Stimulated activated CD8-positive, alpha-beta memory T cell treated with anti-CD3 and anti-CD28 coated beads, Interleukin-2, amount 100 ng/mL, for 1 hour (primary cell): ENCODE data around the gene SNX30.
"Not testable (repeated sequence)": the region's sequence is repeated elsewhere in the genome, so short reads cannot be mapped to it uniquely, and the experiment has no call there.

Experiments used
- DNase-seq, 2 donors: peaks; one replicate each; pipeline ENCODE4 v3.0.0-alpha.2; 2020; ENCODE audit warnings: low read depth in 2 of 2

SNX30 gene, protein sequence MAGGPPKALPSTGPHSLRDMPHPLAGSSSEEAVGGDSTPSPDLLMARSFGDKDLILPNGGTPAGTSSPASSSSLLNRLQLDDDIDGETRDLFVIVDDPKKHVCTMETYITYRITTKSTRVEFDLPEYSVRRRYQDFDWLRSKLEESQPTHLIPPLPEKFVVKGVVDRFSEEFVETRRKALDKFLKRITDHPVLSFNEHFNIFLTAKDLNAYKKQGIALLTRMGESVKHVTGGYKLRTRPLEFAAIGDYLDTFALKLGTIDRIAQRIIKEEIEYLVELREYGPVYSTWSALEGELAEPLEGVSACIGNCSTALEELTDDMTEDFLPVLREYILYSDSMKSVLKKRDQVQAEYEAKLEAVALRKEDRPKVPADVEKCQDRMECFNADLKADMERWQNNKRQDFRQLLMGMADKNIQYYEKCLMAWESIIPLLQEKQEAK

DNA sequence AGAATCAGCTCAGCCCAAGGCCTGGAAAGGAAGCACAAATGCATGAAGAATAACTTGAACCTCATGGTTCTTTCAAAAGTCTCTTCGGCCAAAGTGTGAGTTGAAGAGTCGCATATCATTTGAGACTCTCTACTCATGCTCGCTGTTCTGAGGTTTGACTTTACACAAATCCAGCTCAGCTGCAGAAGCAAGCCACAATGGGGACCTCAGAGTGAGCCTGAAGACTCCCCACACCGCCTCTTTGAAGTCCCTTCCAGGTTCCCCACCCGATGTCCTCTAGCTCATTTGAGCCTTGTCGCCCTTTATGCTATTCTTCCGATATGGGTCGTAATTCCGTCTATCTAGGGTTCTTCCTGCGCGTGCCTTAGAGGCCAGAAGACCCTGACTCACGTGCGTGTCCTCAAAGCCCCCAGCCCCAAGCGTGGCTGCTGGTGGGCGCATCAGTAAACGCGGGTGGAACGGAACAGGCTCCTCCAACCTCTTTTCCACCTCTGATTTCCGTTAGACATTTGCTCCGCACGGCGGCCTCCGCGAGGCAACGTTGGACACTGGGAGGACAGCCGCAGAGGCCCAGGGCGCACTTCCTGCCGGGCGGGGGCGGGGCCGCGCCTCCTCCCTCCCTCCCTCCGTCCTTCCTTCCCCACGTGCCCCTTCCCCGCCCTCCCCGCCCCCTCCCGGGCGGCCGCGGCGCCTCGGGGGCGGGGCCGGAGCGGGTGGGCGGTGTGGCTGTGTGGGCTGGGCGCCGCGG is at the start of gene SNX30:
Gene SNX30 (plus strand): TSS at position 745 of the 748 bp plus-strand sequence. CDS start 242 bp downstream, outside the sequence.
- DNase-seq = peak; percentile 59 to 67

DNA sequence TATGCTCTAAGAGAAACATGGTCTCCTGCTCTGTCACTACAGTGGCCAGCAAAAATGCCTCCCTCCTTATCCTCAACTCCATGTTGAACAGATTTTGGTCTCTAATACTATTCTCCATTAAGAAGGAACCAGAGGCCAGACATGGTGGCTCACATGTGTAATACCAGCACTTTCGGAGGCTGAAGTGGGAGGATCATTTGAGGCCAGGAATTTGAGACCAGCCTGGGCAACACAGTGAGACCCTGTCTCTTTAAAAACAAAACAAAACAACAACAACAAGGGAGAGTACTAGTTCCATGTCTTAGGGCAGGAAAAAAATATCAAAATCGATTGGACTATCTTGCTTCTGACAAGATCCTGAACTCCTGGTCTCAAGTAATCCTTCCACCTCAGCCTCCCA is 47.3 kb upstream of the SNX30 start:
- no peak for DNase-seq

DNA sequence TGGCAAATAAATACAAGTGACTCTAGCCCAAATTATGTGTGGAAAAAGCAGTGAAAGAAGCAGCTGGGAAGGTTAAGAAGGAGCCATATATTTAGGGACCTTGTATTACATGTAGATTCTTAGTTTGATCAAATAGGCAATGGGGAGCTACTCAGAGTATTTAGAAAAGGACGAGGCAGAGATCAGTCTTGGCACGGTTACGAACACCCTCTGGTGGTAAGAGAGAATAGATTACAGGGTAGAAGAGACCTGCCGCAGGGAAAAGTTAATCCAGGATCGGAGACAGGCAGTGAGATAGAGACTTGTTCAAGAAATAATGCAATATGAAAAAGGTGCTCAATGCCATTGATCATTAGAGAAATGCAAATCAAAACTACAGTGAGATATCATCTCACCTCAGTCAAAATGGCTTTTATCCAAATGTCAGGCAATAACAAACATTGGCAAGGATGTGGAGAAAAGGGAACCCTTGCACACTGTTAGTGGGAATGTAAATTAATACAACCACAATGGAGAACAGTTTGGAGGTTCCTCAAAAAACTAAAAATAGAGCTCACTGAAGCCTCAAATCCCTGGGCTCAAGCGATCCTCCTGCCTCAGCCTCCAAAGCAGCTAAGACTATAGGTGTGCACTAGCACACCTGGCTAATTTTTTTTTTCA is 44.7 kb upstream of the SNX30 start:
- DNase-seq = no peak

DNA sequence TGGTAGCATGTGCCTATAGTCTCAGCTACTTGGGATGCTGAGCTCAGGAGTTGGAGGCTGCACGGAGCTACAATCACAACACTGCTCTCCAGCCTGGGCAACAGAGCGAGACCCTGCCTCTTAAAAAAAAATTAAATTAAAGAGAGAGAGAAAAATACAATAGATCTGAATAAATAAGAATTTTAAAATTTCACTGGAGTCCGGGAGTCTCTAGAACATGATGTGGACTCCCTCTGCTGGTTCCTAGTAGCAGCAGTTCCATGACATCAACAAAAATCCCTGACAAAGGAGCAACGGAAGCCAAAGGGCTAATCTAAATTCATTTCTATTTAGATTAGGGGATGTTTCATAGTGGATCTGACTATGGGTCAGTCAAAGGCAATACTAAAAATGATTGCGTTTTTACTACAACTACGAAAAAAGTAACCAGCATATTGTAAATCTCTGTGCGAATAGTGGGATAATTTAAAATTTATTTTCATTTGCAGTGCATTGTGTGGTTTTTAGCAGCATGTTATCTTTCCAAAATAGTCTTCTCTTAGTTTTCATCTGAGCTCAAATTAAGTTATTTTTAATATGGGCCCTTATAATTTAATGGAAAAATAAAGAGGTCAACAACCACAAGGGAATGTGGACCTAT is 39.4 kb upstream of the SNX30 start:
- no peak for DNase-seq

DNA sequence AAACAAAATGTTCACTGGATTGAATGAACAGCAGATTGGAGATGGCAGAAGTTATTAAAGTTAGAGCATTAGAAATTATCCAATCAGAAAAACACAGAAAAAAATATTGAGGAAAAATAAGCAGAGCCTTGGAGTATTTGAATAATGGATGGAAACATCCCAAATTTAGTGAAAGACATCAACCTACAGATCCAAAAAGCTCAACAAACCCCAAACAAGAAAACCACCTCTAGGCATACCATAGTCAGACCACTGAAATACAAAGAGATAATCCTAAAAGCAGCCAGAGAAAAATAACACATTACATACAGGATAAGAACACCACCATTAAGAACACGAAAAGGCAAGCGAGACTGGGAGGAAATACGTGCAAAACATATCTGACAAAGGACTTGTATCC is 37.9 kb upstream of the SNX30 start:
- no peak for DNase-seq

DNA sequence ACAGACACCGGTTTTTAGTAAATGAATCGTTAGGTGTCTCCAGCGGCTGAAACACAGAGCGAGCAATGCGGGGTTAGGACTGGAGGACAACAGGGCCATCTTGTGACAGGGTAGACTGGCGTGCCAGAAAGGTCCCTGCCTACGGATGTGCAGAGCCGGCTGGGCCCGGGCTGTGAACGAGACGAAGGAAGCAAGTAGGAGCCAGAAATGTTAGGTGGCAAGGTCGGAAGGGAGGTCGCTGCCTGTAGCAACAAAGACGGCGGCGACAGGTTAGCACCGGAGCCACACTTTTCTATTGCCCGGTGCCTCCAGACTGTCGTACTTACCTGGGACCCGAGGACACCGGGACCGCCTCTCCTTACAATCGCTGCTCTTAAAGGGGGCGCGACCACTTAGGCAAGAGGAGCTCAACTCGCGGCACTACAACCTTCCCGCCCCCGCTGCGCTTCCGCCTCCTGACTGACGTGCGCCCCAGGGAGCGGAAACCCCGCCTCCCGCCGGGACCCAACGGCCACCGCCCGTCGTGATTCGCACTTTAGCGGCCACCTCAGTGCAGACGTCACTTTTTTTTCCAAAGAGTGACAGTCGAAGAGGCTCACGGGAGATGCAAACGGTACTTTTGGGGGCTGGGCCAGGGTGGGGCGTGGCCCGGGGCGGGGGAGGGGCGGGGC is 32.8 kb upstream of the SNX30 start, which contains the start of gene INIP:
Gene INIP (minus strand): TSS at position 457 of the 671 bp plus-strand sequence. CDS start 1,632 bp downstream, outside the sequence.
- peak; percentile 95 for DNase-seq

DNA sequence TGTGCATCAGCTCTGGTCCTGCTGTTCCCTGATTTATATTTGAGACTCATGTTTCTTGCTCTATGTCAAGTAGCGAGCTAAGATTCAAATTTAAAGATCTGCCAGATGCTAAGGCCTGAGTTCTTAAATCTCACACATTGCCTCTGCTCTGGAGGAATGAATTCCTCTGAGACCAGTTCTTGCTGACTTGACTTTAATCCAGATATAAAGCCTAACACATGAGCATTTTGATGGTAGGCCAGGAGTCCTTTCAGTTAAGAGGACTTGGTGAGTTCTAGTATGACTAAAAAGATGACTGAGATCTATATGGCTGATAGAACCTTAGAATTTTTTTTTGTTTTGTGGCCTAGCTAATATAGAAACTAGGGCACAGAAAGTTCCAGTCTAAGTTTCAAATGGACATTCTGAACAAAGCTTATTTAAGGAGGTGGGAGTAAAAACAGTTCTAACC is 31.3 kb upstream of the SNX30 start:
- no peak for DNase-seq

DNA sequence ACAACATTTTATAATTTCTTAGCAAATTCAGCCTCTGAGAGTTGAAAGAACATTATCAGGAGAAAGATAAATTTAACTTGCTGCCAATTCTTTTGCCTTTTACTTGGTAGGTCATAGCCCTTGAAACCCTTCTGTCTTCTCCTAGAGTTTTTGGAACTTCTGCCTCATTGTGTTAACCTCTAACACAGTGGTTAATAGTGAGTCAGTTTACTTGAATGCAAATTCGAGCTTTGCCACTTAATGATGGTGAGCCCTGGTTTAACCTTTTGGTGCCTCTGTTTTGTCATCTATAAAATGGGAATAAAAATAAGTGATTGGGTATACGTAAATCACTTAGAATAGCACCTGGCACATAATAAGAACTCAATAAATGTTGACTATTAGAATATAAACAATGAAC is 30.9 kb upstream of the SNX30 start:
- no peak for DNase-seq

DNA sequence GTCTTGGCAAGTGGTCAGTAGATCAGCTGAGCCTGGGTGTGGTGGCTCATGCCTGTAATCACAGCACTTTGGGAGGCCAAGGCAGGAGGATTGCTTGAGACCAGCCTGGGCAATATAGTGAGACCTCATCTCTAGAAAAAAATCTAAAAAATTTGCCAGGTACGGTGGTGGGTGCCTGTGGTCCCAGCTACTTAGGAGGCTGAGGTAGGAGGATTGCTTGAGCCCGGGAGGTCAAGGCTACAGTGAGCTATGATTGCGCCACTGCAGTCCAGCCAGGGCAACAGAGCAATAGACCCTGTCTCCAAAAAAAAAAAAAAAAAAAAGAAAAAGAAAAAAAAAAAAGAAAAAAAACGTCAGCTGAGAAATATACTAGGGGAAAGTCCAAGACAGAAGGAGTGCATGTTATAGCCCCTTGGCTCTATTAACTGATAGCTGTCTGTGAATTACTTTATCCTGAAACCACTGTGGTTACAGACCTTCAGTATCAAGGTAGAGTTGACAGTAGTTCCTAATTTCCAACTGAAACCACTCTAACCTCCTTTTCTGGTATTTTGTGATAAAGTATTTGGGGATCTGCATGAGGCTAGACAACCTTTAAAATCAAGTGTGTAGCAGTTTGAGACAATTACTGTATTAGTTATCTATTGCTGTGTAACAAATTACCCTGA is 30.3 kb upstream of the SNX30 start:
- no peak for DNase-seq

DNA sequence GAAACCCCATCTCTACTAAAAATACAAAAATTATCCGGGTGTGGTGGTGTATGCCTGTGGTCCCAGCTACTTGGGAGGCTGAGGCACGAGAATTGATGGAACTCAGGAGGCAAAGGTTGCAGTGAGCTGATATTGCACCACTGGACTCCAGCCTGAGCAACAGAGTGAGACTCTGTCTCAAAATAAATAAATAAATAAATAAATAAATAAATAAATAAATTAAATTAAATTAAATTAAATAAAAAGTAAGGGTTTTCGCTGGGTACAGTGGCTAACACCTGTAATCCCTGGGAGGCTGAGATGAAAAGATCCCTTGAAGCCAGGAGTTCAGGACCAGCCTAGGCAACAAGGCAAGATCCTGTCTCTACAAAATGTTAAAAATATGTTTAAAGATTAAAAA is 27.8 kb upstream of the SNX30 start:
- not testable (repeated sequence) for DNase-seq

DNA sequence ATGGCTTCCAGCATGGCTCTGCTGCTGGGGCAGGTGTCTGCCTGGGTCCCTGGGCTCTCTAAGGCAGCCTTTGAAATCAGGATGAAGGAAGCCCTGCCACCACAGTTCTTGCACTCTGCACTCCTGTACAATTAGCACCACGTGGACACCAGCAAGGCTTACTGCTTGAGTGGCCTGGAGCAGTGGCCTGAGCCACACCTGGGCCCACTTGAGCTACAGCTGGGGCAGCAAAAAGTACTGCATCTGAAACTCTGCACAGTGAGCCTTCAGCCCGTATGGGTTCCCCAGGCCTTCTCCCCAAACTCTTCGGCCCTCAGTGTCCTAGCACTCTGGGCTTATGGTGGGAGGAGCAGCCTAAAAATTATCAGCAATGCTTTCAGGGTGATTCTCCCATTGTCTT is 24.6 kb upstream of the SNX30 start:
- no peak for DNase-seq

DNA sequence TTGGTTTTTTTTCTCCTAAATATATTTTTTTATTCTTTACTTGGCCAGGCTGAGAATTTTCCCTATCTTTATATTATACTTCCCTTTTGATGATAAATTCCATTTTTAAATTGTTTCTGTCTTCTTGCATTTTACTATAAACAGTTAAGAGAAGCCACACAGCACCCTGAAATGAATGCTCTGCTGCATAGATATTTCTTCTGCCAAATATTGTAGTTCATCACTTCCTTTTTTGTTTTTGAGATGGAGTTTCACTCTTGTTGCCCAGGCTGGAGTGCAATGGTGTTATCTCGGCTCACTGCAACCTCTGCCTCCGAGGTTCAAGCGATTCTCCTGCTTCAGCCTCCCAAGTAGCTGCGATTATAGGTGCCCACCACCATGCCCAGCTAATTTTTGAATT is 24.1 kb upstream of the SNX30 start:
- no peak for DNase-seq

DNA sequence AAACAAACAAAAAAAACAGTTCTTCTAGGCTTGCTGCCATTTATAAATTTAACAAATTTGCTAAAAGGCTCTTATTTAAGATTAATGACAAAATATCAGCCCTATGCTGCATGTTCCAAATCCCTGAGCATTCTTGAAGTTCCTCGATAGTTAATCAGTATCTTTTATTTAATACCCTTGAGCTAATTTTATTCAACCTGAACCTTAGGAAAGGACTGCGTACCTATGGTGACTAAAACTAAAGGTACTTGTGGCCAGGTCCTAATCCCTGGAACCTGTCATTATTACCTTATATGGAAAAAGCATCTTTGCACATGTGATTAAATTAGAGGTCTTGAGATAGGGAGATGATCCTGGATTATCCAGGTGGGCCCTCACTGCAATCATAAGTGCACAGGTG is 22.2 kb upstream of the SNX30 start:
- no peak for DNase-seq

DNA sequence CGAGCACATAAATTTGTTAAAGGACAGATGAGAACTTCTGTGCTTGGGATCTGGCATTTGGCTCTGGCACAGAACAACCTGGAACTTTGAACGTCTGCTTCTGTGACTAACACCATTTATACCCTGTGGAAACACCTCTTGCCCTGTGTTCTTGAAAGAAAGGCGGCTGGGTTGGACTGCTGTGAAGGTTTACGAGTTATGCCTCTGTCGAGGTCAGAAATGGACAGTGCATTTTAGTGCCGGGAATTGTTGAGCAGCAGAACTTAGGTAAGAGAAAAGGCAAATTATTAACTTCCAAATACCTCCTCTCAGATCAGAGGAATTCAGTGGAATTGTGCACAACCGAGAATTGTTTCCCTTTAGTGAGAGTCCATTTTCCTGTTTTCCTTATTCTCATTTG is 18.6 kb upstream of the SNX30 start:
- no peak for DNase-seq

DNA sequence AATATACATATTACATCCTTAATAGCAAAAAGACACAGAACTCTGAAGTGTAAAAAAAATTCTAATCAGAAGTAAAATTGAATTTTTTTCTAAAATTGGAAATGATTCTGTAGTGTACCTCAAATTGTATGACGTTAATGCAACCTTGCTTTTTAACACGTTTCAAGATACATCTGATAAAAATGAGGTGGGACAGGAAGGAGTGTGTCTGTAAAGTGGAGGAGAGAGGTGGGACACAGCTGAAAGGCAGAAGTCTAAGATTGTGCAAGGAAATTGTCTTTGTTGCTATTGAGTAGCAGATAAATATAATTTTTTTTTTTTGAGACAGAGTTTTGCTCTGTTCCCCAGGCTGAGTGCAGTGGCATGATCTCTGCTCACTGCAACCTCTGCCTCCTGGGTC is 15.7 kb upstream of the SNX30 start:
- no peak for DNase-seq

DNA sequence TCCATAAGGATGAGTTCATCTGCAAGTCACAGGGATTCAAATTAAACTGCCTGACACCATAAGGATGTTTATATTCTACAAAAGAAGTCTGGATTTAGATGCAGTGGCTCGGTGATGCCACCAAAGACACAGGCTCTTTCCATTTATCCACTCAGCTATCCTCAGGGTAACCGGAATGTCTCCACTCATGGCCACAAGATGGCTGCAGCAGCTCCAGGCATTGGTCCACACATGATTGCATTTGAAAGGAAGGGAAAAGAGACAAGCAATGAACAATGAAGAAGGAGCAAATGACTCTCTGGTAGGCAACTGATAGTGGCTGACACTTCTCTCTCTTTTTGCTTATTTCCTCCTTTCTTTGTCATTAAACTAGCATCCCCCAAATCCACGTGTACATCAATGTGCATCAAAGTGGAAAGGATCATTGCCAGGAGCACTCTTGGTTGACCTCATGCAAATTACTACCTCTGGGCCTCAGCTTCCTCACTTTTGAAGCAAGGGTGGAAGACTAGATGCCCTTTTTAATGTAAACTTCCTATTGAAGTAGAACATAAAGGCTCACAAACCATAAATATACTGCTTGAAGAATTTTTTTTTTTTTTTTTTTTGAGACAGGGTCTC is 7.2 kb upstream of the SNX30 start:
- no peak for DNase-seq

DNA sequence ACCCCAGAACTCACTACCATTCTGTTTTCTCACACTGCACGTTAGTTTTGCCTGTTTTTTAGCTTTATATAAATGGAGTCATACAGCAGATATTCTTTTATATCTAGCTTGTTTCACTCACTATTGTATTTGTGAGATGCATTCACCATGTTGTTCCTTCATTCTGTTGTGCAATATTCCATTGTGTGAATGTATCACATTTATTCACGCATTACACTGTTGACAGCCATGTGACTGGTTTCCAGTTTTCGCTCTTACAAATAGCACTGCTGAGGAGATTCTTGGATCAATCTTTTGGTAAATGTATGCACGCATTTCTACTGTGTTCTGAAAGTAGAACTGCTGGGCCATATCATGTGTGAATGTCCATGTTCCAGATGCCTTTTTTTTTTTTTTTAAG is 6.4 kb upstream of the SNX30 start:
- DNase-seq = no peak

DNA sequence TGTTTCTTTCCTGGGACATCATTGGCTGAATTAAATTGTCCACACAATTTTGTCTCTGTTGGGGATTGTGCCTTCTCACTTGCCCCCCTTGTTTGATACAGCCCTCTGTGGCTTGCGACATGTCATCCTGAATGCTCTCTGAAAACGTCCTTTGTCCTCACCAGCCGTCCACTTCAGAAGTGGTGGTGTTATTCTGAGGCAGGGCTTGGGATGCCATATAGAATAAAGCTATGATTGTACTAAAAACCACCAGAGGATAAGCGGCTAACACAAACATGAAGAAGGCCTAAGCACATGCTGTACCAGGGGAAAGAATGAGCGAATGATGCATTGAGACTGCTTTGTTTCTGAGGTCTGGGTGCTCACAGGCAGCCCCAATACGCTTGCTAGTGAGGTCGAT is 3.5 kb upstream of the SNX30 start:
- DNase-seq = no peak

DNA sequence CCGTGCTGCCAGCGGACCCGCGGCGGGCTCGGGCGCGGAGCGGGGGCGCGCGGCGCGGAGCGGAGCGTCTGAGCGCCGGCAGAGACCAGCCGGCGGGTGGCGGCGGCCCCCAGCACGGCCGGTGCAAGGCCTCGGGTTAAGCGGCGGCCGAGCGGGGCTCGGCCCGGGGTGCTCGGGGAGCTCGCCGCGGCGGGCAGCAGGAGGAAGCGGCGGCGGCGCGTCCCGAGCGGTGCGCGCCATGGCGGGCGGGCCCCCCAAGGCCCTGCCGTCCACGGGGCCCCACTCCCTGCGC is 150 bp downstream of the SNX30 start:
- DNase-seq = no peak

DNA sequence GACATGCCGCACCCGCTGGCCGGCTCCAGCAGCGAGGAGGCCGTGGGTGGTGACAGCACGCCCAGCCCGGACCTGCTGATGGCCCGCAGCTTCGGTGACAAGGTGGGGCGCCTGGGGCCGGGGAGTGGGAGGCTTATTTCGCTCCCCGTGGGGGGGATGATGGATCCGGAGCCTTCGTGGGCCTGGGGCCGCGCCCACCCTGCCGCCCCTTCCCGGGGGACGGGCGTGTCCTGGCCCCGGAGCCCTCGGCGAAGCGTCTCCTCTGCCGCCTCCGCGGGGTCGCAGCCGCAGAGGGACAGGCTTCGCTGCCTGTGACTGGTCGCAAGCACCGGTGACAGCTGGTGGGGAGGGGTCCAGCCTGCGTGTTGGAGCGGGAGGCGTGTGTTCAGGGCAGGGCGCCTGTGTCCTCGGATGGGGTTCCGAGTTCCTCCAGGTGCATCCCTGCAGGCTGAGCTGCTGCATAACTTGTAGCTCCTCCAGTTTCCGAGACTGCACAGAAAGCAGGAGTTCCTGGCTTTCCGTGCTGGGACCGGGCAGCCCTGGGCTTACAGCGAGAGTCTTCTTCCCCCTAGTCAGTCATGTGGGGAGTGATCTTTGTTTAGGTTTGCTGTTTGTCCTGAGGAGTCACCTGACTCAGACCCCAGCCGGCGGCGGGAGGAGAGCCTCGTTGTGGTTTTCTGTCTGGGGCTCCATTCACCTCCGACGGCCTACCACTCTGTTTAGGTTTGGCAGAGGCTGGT is 666 bp downstream of the SNX30 start:
- peak in 1 of 2 donors; percentile 14 for DNase-seq
